ENCODE results near the gene IMP4. TPM values are rescaled to one million over a fixed set of nuclear protein-coding genes. Genes with fewer than 3 reads are reported as not detected.
"Not testable (repeated sequence)": the region's sequence is repeated elsewhere in the genome, so short reads cannot be mapped to it uniquely, and the experiment has no call there.

Gene IMP4
- total and polyA plus RNA-seq, 9 donors: 24.8 to 74.0 (median 54.4) TPM

- peak; percentile 80 to 90 (median 85) for DNase-seq
- Histone ChIP-seq H3K27ac (no peak overlapping the region), H3K27me3 (no peaks in the 10 kb centered on the region), H3K4me1 (ENCODE audit: insufficient read depth) (no peaks in the 10 kb centered on the region), H3K36me3 (no peaks in the 10 kb centered on the region), H3K4me3 (no peak overlapping the region), H3K9me3 (no peaks in the 10 kb centered on the region)
- TF ChIP-seq POLR2A (IDR thresholded peaks at IDR 0.05) (no peak), EP300 (IDR thresholded peaks at IDR 0.05) (no peak), CTCF (IDR thresholded peaks at IDR 0.05) (peak; percentile 73 to 94 (median 93))
- intact Hi-C loops (cut with DNase I): loop anchor here in 2 of 4 donors (5.0 to 10.0 kb wide), 3 partner anchors 148 to 178 kb away; partner anchors contain the start of genes MZT2B (in 2 of the 2) and SMPD4 (in 2 of the 2)
- WGBS, 3 donors: 13 to 21% (median 18%) methylated on average over 29 of the region's 29 CpGs
Observed at GRCh38 chr2:130332271-130333073, 10.2 kb upstream of the IMP4 start.

DNA sequence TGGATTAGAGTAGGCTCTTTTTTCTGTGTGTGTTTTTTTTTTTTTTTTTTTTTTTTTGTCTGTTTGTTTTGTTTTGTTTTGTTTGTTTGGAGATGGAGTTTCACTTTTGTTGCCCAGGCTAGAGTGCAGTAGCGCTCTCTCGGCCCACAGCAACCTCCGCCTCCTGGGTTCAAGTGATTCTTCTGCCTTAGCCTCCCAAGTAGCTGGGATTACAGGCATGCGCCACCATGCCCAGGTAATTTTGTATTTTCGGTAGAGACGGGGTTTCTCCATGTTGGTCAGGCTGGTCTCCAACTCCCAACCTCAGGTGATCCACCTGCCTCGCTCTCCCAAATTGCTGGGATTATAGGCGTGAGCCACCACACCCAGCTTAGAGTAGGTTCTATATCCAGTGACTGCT, 9.4 kb upstream of the IMP4 start:
- WGBS, 3 donors: 85 to 91% (median 85%) methylated on average over 8 of the region's 8 CpGs
- H3K4me1 ChIP-seq (ENCODE audit: insufficient read depth); H3K4me3 ChIP-seq; H3K9me3 ChIP-seq; DNase-seq; H3K27ac ChIP-seq; H3K27me3 ChIP-seq; H3K36me3 ChIP-seq: not testable (repeated sequence)
- intact Hi-C loops (cut with DNase I): loop anchor here in 2 of 4 donors (5.0 to 10.0 kb wide), 3 partner anchors 148 to 178 kb away; partner anchors contain the start of genes MZT2B (in 2 of the 2) and SMPD4 (in 2 of the 2)

GRCh38 chr2:130334026-130334425, 8.7 kb upstream of the IMP4 start:
- Histone ChIP-seq H3K27ac (no peak overlapping the region), H3K27me3 (no peaks in the 10 kb centered on the region), H3K36me3 (no peaks in the 10 kb centered on the region), H3K9me3 (no peaks in the 10 kb centered on the region), H3K4me3 (no peak overlapping the region), H3K4me1 (ENCODE audit: insufficient read depth) (no peaks in the 10 kb centered on the region)
- intact Hi-C loops (cut with DNase I): loop anchor here in 2 of 4 donors (5.0 to 10.0 kb wide), 3 partner anchors 149 to 179 kb away; partner anchors contain the start of genes MZT2B (in 2 of the 2) and SMPD4 (in 2 of the 2)
- whole genome bisulfite sequencing, 3 donors: 72 to 75% (median 72%) methylated on average over 6 of the region's 6 CpGs
- TF ChIP-seq EP300 (IDR thresholded peaks at IDR 0.05): no peak
- TF ChIP-seq POLR2A (IDR thresholded peaks at IDR 0.05): no peak
- TF ChIP-seq CTCF (IDR thresholded peaks at IDR 0.05): no peak
- DNase-seq: no peak

DNA sequence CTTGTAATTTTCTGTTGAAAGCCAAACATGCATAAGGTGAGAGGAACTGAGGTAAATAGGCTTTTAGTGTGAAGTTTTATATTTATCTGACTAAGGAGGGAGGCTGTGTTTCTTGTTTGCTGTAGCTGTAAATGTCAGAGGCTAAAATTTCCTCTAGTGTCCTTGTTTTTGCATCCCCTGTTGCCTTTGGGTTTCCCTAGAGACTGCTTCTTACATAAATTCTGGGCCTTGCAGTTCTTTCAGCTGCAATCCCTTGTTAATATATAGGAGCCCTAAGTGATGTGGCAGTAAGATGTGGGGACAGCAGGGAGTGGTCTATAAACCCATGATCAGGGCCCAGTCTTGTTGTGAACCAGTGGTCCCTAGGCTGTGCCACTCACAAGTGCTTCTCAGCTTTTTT, 7.5 kb upstream of the IMP4 start:
- DNase-seq: no peak
- no peak overlapping the region for H3K27ac ChIP-seq
- intact Hi-C loops (cut with DNase I): loop anchor here in 3 of 4 donors (5.0 to 10.0 kb wide), 3 partner anchors 150 to 458 kb away; partner anchors contain the start of genes MZT2B (in 1 of the 3) and SMPD4 (in 1 of the 3)
- TF ChIP-seq CTCF (IDR thresholded peaks at IDR 0.05) (no peak), EP300 (IDR thresholded peaks at IDR 0.05) (no peak), POLR2A (IDR thresholded peaks at IDR 0.05) (no peak)
- H3K9me3 ChIP-seq: no peaks in the 10 kb centered on the region
- no peak overlapping the region for H3K4me3 ChIP-seq
- H3K4me1 ChIP-seq (ENCODE audit: insufficient read depth): no peaks in the 10 kb centered on the region
- no peaks in the 10 kb centered on the region for H3K36me3 ChIP-seq
- no peaks in the 10 kb centered on the region for H3K27me3 ChIP-seq
